IMR-90 (cell line): ENCODE measurements around the gene RNF111.

Experiments
- BHLHE40 ChIP-seq: fragments of 150-350 bp; IDR thresholded peaks from 2 replicates; pipeline ENCODE4 v1.6.1; 2016; ENCODE audit warnings: mild to moderate bottlenecking, low read depth, low read length
- MAFK ChIP-seq: IDR thresholded peaks from 2 replicates; pipeline ENCODE4 v1.6.1; 2012; ENCODE audit warnings: low read depth, low read length, improper control_type of control experiment
- MXI1 ChIP-seq: IDR thresholded peaks from 2 replicates; pipeline ENCODE4 v1.6.1; 2012; ENCODE audit warnings: low read depth, mild to moderate bottlenecking, low read length, moderate library complexity, borderline replicate concordance
- NFE2L2 ChIP-seq: fragments of 150-350 bp; IDR thresholded peaks from 2 replicates; pipeline ENCODE4 v1.6.1; 2016; ENCODE audit warnings: low read depth, mild to moderate bottlenecking, low read length
- POLR2A ChIP-seq: IDR thresholded peaks from 2 replicates; pipeline ENCODE4 v1.6.1; 2012; ENCODE audit warnings: mild to moderate bottlenecking, low read depth, low read length
- RAD21 ChIP-seq: IDR thresholded peaks from 2 replicates; pipeline ENCODE4 v1.6.1; 2012; ENCODE audit warnings: low read length, improper control_type of control experiment
- RFX5 ChIP-seq: IDR thresholded peaks from 2 replicates; pipeline ENCODE4 v1.8.0; 2012; ENCODE audit warnings: low read depth, mild to moderate bottlenecking, low read length, moderate library complexity
- SMC3 ChIP-seq: fragments of 150-350 bp; IDR thresholded peaks from 2 replicates; pipeline ENCODE4 v1.6.1; 2016; ENCODE audit warnings: low read depth, mild to moderate bottlenecking, antibody characterized with exemption, low read length, moderate library complexity
- TF ChIP-seq, protein P1 (sequence below): conservative IDR thresholded peaks from 2 replicates; pipeline ENCODE4 v1.5.1; 2012; ENCODE audit warnings: mild to moderate bottlenecking, low read depth, low read length, improper control_type of control experiment
- TF ChIP-seq, protein P2 (sequence below): fragments of 150-350 bp; IDR thresholded peaks from 2 replicates; pipeline ENCODE4 v1.6.1; 2017; ENCODE audit warnings: mild to moderate bottlenecking, antibody characterized with exemption, low read length, low read depth

DNA sequence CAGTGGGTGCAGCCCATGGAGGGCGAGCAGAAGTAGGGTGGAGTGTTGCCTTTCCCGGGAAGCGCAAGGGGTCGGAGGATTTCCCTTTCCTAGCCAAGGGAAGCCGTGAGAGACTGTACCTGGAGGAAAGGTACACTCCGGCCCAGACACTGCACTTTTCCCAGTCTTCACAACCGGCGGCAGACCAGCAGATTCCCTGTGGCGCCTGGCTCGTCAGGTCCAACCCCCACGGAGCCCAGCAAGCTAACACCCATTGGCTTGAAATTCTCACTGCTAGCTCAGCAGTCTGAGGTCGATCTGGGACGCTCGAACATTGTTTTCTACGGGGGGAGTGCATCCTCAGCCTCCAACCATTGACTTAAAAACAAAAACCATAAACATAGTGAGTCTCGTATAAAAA lies 144.0 kb downstream of the RNF111 start:
- TF ChIP-seq SMC3 (no peak), MXI1 (no peak), POLR2A (no peak), NFE2L2 (no peak), RAD21 (no peak), BHLHE40 (no peak), RFX5 (no peak), MAFK (no peak)
- TF ChIP-seq, protein P1, sequence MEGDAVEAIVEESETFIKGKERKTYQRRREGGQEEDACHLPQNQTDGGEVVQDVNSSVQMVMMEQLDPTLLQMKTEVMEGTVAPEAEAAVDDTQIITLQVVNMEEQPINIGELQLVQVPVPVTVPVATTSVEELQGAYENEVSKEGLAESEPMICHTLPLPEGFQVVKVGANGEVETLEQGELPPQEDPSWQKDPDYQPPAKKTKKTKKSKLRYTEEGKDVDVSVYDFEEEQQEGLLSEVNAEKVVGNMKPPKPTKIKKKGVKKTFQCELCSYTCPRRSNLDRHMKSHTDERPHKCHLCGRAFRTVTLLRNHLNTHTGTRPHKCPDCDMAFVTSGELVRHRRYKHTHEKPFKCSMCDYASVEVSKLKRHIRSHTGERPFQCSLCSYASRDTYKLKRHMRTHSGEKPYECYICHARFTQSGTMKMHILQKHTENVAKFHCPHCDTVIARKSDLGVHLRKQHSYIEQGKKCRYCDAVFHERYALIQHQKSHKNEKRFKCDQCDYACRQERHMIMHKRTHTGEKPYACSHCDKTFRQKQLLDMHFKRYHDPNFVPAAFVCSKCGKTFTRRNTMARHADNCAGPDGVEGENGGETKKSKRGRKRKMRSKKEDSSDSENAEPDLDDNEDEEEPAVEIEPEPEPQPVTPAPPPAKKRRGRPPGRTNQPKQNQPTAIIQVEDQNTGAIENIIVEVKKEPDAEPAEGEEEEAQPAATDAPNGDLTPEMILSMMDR, result no peak
- TF ChIP-seq, protein P2, sequence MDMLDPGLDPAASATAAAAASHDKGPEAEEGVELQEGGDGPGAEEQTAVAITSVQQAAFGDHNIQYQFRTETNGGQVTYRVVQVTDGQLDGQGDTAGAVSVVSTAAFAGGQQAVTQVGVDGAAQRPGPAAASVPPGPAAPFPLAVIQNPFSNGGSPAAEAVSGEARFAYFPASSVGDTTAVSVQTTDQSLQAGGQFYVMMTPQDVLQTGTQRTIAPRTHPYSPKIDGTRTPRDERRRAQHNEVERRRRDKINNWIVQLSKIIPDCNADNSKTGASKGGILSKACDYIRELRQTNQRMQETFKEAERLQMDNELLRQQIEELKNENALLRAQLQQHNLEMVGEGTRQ, result no peak
